Transverse colon (tissue), 4 donors: ENCODE measurements around the gene ADAMTS6.

Source experiments
- EP300 ChIP-seq: sonication (generic); formaldehyde crosslinking; IDR thresholded peaks from one replicate; pipeline ENCODE4 v1.6.1; 2017; ENCODE audit warnings: antibody characterized with exemption, low read depth
- POLR2A ChIP-seq: fragments of 450-650 bp; IDR thresholded peaks from one replicate; pipeline ENCODE4 v1.6.1; 2016; ENCODE audit warnings: antibody characterized with exemption, mild to moderate bottlenecking, moderate library complexity
- POLR2AphosphoS5 ChIP-seq, 3 donors: sonication (generic); formaldehyde crosslinking; IDR thresholded peaks; one replicate each; pipeline ENCODE4 v1.6.1; 2016; ENCODE audit warnings: antibody characterized with exemption in 3 of 3
- TF ChIP-seq, protein P1 (sequence below), 5 experiments: fragments of 200-600 bp in 3 of 5; fragments of 450-650 bp in 2 of 5; sonication (generic) in 3 of 5; IDR thresholded peaks; 1 replicate in 2 of 5; 2 replicates in 3 of 5; pipeline ENCODE4 v1.5.1; 2016 to 2017; ENCODE audit warnings: antibody characterized with exemption in 5 of 5, inconsistent platforms in 3 of 5, mild to moderate bottlenecking in 2 of 5, moderate library complexity in 1 of 5

DNA sequence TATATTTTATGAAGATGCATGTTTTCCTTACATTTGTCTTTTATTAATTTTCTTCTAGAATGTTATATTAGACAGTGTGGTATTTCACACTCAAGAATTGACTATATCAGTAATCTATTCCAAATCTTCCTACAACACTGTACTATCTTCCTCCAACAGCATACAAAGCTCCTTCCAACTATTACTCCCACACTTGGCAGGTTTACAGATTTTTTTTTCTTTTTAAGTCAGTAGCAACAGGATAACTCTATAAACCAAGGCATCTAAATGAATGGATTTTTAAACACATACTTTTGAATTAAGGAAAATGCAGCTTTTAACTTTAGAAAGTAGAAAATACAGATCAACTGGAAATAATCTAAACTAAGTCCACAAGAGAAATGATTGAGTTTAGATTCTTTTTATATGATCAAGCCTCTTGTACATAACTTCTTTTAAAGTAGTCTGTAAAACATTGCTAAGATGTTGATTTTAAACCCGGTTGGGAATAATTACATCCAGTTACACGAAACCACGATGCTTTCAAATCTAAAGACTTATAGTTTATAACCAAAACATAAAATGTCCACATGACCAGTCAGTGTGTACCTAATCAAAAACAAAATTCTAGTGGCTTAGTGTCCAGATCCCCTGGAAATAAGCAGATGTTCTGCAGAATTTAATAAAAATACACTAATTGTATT, 281.6 kb downstream of the ADAMTS6 start:
- TF ChIP-seq POLR2A: no peak
- TF ChIP-seq, protein P1, sequence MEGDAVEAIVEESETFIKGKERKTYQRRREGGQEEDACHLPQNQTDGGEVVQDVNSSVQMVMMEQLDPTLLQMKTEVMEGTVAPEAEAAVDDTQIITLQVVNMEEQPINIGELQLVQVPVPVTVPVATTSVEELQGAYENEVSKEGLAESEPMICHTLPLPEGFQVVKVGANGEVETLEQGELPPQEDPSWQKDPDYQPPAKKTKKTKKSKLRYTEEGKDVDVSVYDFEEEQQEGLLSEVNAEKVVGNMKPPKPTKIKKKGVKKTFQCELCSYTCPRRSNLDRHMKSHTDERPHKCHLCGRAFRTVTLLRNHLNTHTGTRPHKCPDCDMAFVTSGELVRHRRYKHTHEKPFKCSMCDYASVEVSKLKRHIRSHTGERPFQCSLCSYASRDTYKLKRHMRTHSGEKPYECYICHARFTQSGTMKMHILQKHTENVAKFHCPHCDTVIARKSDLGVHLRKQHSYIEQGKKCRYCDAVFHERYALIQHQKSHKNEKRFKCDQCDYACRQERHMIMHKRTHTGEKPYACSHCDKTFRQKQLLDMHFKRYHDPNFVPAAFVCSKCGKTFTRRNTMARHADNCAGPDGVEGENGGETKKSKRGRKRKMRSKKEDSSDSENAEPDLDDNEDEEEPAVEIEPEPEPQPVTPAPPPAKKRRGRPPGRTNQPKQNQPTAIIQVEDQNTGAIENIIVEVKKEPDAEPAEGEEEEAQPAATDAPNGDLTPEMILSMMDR (IDR thresholded peaks at IDR 0.05): no peak
- TF ChIP-seq POLR2AphosphoS5 (IDR thresholded peaks at IDR 0.05): no peak
- TF ChIP-seq EP300: no peak
